Fibroblast of skin of right biceps (primary cell): ENCODE measurements around the gene MLH3.

ENCODE experiments used
- DNase-seq: peaks from one replicate; pipeline ENCODE4 v3.0.0-alpha.2; 2013

The MLH3 gene

GRCh38 chr14:75066691-75067090 lies 15.4 kb upstream of the MLH3 start:
- DNase-seq, result no peak

DNA sequence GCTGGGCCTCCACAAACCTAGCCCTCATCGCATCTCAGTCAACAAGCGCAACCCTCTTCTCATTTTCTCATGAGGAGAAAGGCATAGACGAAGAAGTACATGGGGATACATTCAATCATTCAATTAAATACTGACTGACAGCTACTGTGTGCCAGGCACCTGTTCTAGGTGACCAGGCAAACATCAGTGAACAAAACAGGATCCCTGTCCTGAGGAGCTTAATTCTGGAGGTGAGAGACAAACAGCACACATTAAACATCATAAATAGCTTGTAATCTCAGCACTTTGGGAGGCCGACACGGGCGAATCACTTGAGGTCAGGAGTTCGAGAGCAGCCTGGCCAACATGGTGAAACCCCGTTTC lies 12.9 kb upstream of the MLH3 start:
- DNase-seq, result no peak

- DNase-seq, result peak; percentile 88
Measured at GRCh38 chr14:75063491-75064204, 12.4 kb upstream of the MLH3 start, which contains the start of gene ACYP1. TSS of gene ACYP1 (minus strand) at chr14:75064024. CDS start at chr14:75063553, 471 bp downstream.

DNA sequence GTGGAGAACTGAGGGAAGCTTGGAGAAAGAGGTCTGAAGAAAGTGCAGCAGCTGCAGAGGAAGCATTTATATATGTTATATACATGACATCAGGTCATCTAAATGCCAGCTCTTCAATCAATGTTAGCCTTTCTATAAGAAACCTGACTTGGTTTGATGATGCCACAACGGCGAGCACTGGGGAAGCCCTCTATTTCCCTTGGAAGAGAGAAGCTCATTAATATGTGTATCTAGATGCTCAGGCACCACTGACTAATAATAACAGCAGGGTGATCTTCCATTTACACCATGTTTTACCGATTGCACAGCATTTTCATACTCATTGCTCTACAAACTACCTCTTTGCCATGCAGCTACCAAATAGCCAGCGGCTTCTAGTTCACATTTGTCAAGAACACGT lies 11.7 kb upstream of the MLH3 start:
- no peak for DNase-seq

- DNase-seq, result no peak
Measured at GRCh38 chr14:75060420-75060819, 9.2 kb upstream of the MLH3 start.

DNA sequence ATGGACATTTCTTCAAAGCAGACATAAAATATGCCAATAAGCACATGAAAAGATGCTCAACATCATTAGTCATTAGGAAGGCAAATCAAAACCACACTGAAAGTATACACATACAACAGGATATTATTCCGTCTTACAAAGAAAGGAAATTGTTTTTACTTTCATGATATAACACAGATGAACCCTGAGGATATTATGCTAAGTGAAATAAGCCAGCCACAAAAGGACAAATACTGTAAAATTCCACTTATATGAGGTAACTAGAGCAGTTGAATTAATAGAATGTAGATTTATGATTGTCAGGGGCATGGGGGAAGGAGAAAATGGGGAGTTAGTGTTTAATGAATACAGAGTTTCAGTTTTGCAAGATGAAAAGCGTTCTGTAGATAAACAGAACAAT lies 8.4 kb upstream of the MLH3 start:
- peak; percentile 66 for DNase-seq

DNA sequence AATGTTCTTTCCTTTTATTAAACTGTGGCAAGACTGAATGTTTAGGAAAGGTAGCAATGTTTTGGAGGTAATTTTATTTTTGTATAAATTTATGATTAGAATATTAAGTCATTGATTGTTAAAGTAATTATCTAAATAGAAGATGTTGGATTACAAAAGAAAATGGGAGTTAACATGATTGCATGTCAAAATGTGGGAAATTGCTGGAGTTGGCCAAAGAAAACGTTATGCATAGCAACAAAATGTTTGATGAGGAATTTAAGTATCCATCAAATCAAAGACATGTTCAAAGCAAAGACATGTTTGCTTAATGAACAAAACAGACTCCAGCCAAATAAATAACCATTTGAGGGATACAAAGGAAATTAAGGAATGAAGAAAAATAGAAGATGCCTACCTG lies 3.2 kb upstream of the MLH3 start:
- DNase-seq, result no peak

DNA sequence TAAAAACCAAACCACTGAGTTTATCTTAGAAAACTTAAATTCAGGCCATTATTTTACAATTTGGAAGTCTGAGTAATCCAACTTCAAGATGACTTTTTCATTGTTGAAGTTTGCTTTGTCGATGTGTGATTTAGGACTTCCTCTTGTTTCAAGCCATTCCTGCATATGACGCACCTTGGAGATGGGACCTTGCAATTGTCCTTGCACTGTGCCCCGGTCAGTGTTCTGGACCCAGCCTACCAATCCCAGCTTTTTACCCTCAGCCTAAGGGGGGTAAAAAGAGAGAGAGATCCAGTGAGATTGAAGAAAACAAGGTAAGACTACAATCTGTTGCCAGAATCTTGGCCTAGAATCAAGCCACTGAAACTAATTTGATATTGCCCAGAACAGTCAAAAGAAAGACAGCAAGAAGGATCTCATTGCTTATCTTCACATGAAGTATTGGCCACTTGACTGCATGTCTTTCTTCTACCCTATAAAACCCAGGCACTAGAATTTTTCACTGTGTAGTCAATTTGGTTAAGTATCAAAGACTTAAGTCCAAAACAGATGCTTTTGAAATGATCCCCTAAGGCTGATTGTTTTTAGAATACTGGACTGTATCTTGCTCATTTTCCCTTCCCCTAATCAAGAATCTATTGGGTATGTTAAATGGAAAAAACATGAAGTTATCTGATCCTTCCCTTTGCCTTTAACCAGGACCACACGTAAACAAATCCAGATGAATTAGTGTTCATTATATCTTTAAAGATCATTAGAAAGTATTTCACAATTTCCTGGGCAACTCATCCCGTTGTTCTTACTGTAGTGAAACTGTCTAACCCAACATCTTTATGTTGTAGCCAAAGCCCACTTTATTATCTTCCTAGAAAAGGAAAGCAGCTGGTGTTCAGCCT lies 2.4 kb upstream of the MLH3 start:
- DNase-seq, result no peak

DNA sequence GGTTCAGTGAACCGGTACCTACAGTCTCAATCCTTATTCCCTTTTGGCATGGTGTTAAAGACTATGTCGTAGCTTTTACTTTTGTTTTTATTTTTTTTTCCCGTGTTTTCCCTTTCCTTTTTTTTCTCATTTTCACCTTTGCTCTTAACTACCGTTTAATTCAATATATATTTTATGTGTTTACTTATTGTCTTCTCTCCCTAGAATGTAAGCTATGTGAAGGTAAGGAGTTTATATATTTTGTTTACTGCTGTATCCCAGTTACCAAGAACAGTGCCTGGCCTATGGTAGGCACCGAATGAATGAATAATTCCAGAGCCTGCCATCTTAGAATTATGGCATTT lies 261 bp upstream of the MLH3 start:
- DNase-seq, result no peak

DNA sequence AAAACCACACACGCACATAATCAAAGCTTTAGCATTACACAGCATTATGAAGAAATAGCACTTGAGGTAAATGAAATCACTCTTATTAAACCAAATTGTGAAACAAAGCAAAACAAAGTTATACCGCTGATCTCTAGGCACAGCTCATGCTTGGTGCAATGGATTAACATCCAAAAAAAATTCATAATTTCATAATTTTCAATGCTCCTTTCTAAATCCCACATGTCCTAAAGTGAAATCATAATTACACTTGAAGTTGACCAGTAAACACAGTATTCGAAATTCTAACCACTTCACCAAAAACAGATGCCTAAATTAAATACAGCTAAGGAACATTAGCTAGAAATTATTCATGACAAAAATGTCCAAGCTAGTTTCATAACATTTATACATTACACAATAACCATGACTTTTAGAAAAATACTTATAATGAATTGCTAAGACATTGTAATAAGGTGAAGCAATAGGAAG lies 1.5 kb downstream of the MLH3 start:
- no peak for DNase-seq

- DNase-seq, result no peak
Measured at GRCh38 chr14:75049136-75049535, 2.1 kb downstream of the MLH3 start.

DNA sequence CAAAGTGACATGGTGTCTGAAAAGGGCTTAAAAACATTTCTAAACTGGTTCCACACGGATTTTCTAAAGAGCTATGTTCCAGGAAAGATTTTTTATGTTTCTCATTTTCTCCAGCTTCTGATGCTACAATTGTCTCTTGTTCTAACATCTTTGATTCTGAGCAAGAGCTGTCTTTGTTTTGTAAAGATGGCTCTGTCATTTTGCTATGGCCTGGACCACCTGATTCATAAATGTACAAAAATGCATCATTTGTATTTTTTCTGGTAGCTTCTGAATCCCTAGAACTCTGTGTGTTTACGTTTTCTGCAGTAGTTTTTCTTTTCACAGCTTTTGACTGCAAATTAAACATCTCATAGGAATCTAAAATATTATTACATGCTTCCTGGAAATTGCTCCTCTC lies 3.2 kb downstream of the MLH3 start:
- no peak for DNase-seq

DNA sequence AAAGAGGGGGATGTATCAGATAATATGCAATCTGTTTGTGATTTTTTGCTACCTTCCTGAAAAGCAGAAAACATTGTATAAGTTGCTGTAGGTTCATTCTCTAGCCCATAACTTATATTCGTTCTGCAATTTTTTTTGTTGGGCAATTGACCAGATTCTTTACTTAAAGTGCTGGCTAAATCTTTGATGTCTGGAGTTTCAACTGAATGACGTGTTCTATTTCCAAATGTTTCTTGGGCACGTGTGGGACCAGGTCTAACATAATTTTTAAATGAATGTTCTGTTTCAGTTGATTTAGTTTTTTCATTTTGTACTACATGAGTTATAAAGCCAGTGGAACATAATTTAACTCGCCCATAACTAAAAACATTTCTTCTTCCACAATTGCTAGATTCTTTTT lies 3.8 kb downstream of the MLH3 start:
- no peak for DNase-seq

GRCh38 chr14:75046899-75047298 lies 4.4 kb downstream of the MLH3 start:
- peak; percentile 28 for DNase-seq

GRCh38 chr14:75046275-75046674 lies 5.0 kb downstream of the MLH3 start:
- DNase-seq, result no peak

GRCh38 chr14:75044752-75045151 lies 6.5 kb downstream of the MLH3 start:
- DNase-seq, result no peak

- peak; percentile 83 for DNase-seq
Measured at GRCh38 chr14:75044322-75044721, 6.9 kb downstream of the MLH3 start.

GRCh38 chr14:75042035-75042434 lies 9.2 kb downstream of the MLH3 start:
- peak; percentile 17 for DNase-seq

DNA sequence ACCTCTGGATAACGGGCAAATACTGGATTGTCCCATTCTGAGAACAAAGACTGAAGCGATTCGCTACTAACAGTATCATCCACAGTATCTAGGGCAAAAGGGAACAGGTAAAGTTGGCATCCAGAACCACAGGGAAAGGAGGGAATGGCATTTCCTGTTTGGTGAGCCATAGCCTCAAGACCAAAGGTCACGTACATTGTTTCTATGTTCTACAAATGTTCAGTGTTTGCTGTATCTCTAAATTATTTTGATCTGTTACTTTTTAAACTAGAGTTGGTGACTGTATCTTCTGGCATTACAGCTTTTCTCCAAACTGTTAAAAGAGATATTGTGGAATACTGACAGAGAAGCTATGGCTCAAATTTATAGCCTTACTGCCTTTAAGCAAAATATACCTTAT lies 9.7 kb downstream of the MLH3 start:
- DNase-seq, result no peak

- no peak for DNase-seq
Measured at GRCh38 chr14:75040959-75041358, 10.3 kb downstream of the MLH3 start.

DNA sequence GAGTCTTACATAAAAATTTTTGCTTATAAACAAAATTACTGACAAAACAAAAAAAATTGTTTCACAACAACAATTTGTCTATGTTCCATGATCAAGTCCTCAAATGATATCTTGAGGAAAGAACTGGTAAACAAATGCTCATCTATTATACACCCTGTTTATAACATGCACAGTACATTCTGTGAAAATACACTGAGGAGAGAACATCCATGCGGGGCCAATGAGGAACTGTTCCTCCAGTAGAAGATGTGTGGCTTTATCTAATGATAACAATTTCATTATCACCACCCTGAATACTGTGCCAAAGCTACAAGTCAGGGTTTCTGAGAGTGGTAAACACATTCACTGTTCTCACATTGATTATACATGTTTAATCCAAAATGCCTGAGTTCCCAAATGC lies 10.8 kb downstream of the MLH3 start:
- DNase-seq, result no peak

- DNase-seq, result no peak
Measured at GRCh38 chr14:75032939-75033338, 18.3 kb downstream of the MLH3 start.

GRCh38 chr14:75030147-75030546 lies 21.1 kb downstream of the MLH3 start:
- no peak for DNase-seq

DNA sequence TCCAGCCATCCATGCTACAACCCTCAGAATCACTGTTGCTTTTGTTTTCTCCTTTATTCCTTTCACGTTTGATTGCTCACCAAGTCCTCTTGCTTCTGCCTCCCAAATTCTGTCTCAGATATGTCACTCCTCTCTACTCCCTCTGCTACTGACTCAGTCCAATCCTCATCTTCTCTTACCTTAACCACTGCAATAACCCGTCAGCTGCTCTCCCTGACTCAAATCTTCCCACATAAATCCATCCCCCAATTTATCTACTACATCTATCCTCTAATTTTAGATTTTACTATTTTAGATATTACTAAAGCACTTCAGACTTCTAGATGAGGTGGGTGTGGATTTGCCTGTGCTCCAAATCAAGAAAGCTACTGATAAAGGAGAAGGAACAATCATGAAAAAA lies 25.4 kb downstream of the MLH3 start:
- DNase-seq, result no peak
